Lower leg skin (tissue), 4 donors: ENCODE results near the gene SMAGP. TPM values are rescaled to one million over a fixed set of nuclear protein-coding genes. Genes with fewer than 3 reads are reported as not detected.

Source experiments
- DNase-seq, 2 donors: peaks; one replicate each; pipeline ENCODE4 v3.0.0-alpha.2; 2019; ENCODE audit warnings: low spot score in 2 of 2
- H3K4me3 ChIP-seq: fragments of 200-600 bp; sonication (generic); 2 replicates; pipeline ENCODE4 v1.5.1; 2017; ENCODE audit warnings: mild to moderate bottlenecking, low read depth; ENCODE audit not compliant: poor library complexity, severe bottlenecking
- POLR2A ChIP-seq, 2 donors: fragments of 450-650 bp; IDR thresholded peaks; one replicate each; pipeline ENCODE4 v1.6.1; 2016 to 2017; ENCODE audit warnings: antibody characterized with exemption in 2 of 2, mild to moderate bottlenecking in 1 of 2, moderate library complexity in 1 of 2
- WGBS, 2 donors: methylation state at CpG; one replicate each; pipeline ENCODE4 v1.1.5; 2018; 5-methylcytosine and 5-hydroxymethylcytosine counted together
- intact Hi-C: fragments of 100-400 bp; cut with DNase I; formaldehyde crosslinking; loops from one replicate; pipeline ENCODE4 v1.15.0; 2023; ENCODE audit warnings: low total_unique reads
- total RNA-seq, 4 donors: library from RNA; depleted of rRNA; stranded (reverse); fragments of >200 nt; gene quantifications; one replicate each; pipeline ENCODE4 v1.1.0, GENCODE V29; 2016
- TF ChIP-seq, protein P1 (sequence below), 3 donors: fragments of 450-650 bp; IDR thresholded peaks; one replicate each; pipeline ENCODE4 v1.5.1; 2016; ENCODE audit warnings: antibody characterized with exemption in 3 of 3, mild to moderate bottlenecking in 3 of 3, moderate library complexity in 2 of 3

The SMAGP gene
- total RNA-seq, 4 donors from 2014 or later: 30.0 to 57.2 (median 44.9) TPM

DNA sequence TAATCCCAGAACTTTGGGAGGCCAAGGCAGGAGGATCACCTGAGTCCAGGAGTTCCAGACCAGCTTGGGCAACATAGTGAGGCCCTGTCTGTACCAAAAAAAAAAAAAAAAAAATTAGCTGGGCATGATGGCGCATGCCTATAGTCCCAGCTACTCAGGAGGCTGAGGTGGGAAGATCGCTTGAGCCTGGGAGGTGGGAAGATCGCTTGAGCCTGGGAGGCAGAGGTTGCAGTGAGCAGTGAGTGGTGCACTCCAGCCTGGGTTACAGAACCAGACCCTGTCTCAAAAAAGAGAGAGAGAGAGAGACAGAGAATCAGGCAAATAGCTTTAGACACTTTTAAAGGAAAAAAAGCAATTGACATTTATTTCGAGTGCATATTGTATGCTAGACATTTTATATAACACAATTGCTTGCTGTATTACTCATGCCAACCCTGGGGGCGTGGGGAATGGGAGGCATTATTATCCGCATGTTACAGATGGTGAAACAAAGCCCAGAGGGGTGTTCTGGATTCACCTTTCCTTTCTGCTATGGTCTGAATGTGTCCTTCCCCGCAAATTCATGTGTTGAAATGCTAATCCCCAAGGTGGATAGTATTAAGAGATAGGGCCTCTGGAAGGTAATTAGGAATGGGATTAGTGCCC lies 62.1 kb downstream of the SMAGP start:
- intact Hi-C loops: no loop called here
- H3K4me3 ChIP-seq: no peak overlapping the region
- 80 to 83% methylated on average over 7 of the region's 7 CpGs for WGBS, 2 donors
- TF ChIP-seq POLR2A (IDR thresholded peaks at IDR 0.05): no peak
- TF ChIP-seq, protein P1, sequence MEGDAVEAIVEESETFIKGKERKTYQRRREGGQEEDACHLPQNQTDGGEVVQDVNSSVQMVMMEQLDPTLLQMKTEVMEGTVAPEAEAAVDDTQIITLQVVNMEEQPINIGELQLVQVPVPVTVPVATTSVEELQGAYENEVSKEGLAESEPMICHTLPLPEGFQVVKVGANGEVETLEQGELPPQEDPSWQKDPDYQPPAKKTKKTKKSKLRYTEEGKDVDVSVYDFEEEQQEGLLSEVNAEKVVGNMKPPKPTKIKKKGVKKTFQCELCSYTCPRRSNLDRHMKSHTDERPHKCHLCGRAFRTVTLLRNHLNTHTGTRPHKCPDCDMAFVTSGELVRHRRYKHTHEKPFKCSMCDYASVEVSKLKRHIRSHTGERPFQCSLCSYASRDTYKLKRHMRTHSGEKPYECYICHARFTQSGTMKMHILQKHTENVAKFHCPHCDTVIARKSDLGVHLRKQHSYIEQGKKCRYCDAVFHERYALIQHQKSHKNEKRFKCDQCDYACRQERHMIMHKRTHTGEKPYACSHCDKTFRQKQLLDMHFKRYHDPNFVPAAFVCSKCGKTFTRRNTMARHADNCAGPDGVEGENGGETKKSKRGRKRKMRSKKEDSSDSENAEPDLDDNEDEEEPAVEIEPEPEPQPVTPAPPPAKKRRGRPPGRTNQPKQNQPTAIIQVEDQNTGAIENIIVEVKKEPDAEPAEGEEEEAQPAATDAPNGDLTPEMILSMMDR (IDR thresholded peaks at IDR 0.05): no peak
- no peak for DNase-seq

DNA sequence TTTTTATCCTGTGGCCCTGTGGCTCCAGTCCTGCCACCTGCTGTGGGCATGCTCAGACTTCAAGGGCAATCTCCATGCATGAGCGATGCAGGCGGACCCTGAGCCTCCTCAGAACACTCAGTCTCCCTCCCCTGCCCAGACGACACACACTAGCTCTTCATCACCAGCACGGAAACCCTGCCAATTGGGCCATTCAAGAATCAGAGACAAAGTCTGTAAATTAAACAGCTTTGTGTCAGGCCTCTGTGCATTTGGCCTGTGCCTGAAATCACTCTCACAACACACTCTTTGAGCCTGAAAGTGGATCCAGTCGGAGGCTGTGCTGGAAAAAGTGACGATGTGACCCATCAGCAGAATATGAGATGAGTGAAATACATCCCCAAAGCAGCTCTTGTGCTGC lies 64.9 kb downstream of the SMAGP start:
- H3K4me3 ChIP-seq: no peak overlapping the region
- intact Hi-C loops: no loop called here
- TF ChIP-seq POLR2A (IDR thresholded peaks at IDR 0.05): no peak
- TF ChIP-seq, protein P1 (IDR thresholded peaks at IDR 0.05): no peak
- WGBS, 2 donors: 88 to 99% methylated on average over 6 of the region's 6 CpGs
- DNase-seq: no peak

DNA sequence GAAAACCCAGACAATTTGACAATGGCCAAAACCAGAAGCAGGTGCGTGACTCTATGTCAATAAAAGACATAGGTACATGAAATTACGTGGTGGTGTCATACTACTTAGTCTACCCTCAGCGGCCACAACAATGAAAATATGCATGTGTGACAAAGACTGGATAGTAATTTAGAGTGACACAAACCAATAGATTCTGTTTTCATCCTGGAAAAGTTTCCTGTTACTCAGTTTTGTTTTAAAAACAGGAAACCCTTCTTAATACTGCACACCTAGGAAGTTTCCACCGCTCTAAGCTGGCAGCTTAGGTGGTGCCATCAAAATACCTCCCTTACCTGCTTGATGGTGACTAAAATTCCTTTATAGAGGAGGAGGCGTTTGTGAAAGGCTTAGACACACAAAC lies 67.5 kb downstream of the SMAGP start:
- intact Hi-C loops: no loop called here
- 93 to 96% methylated on average over 5 of the region's 5 CpGs for WGBS, 2 donors
- DNase-seq: no peak
- TF ChIP-seq, protein P1 (IDR thresholded peaks at IDR 0.05): no peak
- TF ChIP-seq POLR2A (IDR thresholded peaks at IDR 0.05): no peak
- no peak overlapping the region for H3K4me3 ChIP-seq

DNA sequence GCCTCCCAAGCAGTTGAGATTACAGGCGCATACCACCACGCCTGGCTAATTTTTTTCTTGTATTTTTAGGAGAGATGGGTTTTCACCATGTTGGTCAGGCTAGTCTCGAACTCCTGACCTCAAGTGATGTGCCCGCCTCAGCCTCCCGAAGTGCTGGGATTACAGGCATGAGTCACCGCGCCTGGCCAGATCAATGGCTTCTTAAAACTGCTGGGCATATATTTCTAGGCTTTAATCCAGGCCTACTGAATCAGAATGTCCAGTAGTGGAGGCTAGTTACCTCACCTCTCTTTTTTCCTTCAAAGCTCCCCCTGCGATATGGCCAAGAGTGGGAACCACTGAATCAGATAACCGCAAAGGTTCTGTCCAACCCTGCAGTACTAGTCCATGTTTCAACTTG lies 69.4 kb downstream of the SMAGP start:
- no peak overlapping the region for H3K4me3 ChIP-seq
- intact Hi-C loops: no loop called here
- no peak for TF ChIP-seq POLR2A (IDR thresholded peaks at IDR 0.05)
- TF ChIP-seq, protein P1 (IDR thresholded peaks at IDR 0.05): no peak
- 92 to 95% methylated on average over 9 of the region's 9 CpGs for WGBS, 2 donors
- no peak for DNase-seq

DNA sequence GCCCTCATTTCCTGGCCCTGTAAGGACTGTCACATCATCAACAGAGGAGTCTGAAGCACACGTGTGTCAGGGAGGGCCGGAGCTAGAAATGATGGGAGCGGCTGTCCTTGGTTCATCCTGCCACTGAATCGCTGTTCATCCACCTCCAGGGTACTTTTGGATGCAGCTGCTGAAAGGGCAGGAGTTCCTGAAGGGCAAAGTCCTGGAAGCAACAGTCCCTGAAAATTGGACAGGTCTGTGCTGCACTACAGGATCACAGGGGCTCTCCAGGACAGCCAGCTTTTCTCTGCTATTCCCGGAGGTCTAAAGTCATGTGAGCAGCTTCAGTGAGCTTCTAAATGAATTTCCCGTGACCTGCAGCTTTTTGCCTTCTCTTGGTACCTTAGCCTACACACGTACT lies 70.1 kb downstream of the SMAGP start:
- no peak for DNase-seq
- H3K4me3 ChIP-seq: no peak overlapping the region
- TF ChIP-seq, protein P1 (IDR thresholded peaks at IDR 0.05): no peak
- no peak for TF ChIP-seq POLR2A (IDR thresholded peaks at IDR 0.05)
- WGBS, 2 donors: 88 to 90% methylated on average over 7 of the region's 7 CpGs
- intact Hi-C loops: no loop called here

DNA sequence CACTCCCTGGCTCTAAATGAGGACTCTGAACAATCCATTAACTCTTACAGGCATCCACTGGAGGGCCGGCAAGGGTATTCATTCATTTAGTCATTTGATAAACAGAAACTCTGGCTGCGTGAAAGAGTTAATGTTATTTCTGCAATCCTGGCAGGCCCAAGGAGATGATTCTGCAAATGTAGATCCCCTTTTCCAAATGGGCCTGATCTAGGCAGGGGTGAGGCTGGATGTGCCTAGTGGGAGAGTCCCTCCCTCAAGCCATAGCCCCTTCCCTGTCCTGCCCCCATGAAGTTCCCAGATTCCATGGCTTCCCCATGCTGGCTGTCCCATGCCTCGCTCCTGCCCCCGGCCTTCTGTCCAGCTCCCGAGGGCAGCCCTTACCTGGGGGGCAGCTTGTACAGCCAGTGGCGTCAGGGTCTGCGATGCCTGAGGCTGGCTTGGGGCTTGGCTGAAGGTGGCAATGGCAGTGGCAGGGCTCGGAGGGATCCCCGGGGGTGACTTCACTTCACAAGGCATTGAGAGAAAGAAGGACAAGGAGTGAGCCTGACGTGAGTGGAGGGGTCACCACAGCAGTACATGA lies 70.8 kb downstream of the SMAGP start:
- DNase-seq: no peak
- intact Hi-C loops: no loop called here
- TF ChIP-seq, protein P1 (IDR thresholded peaks at IDR 0.05): no peak
- no peak for TF ChIP-seq POLR2A (IDR thresholded peaks at IDR 0.05)
- no peak overlapping the region for H3K4me3 ChIP-seq
- WGBS, 2 donors: 91 to 96% methylated on average over 10 of the region's 10 CpGs
